Effector CD8-positive, alpha-beta T cell (primary cell): Measurements from ENCODE around the gene RTN4R.
A peak's percentile ranks its signal among the peaks of the same experiment; 100 is the strongest.

Source experiments
- DNase-seq: peaks from one replicate; lab custom pipeline; 2025; lab: John Stamatoyannopoulos, UW

The RTN4R gene

GRCh38 chr22:20216863-20217499, 51.1 kb downstream of the RTN4R start:
- no peak for DNase-seq

- DNase-seq = no peak
These were observed 52.4 kb downstream of the RTN4R start for GRCh38 chr22:20215742-20216141.

- no peak for DNase-seq
These were observed 53.3 kb downstream of the RTN4R start for GRCh38 chr22:20214853-20215252.

- no peak for DNase-seq
These were observed 54.0 kb downstream of the RTN4R start for GRCh38 chr22:20213833-20214708.

GRCh38 chr22:20212754-20213699, 55.1 kb downstream of the RTN4R start:
- DNase-seq = no peak

GRCh38 chr22:20211997-20212753, 55.9 kb downstream of the RTN4R start:
- no peak for DNase-seq

GRCh38 chr22:20211409-20211996, 56.6 kb downstream of the RTN4R start:
- no peak for DNase-seq

- no peak for DNase-seq
These were observed 57.6 kb downstream of the RTN4R start for GRCh38 chr22:20210473-20211059.

- no peak for DNase-seq
These were observed 58.3 kb downstream of the RTN4R start for GRCh38 chr22:20209761-20210250.

GRCh38 chr22:20208713-20209310, 59.3 kb downstream of the RTN4R start:
- no peak for DNase-seq

- no peak for DNase-seq
These were observed 60.7 kb downstream of the RTN4R start for GRCh38 chr22:20207277-20208025.

- no peak for DNase-seq
These were observed 61.4 kb downstream of the RTN4R start for GRCh38 chr22:20206709-20207215.

- DNase-seq = peak; percentile 34
These were observed 62.0 kb downstream of the RTN4R start for GRCh38 chr22:20205964-20206708.

GRCh38 chr22:20205464-20205963, 62.6 kb downstream of the RTN4R start:
- DNase-seq = no peak

- no peak for DNase-seq
These were observed 63.3 kb downstream of the RTN4R start for GRCh38 chr22:20204806-20205205.

- no peak for DNase-seq
These were observed 63.8 kb downstream of the RTN4R start for GRCh38 chr22:20204311-20204710.

GRCh38 chr22:20203552-20204201, 64.4 kb downstream of the RTN4R start:
- DNase-seq = no peak

GRCh38 chr22:20203142-20203551, 65.0 kb downstream of the RTN4R start:
- DNase-seq = no peak
